ENCODE measurements around the gene CMKLR1.

The CMKLR1 gene

GRCh38 chr12:108270849-108271143, 68.3 kb downstream of the CMKLR1 start:
- Histone ChIP-seq H3K9me3 (ENCODE audit: control insufficient read depth, insufficient read depth, low read depth, low read length) (peaks cover 5% of the 10 kb centered on the region; the same call in 1 of the 2 replicates), H3K36me3 (ENCODE audit: control insufficient read depth, insufficient read depth, low read length) (no peaks in the 10 kb centered on the region), H3K4me1 (ENCODE audit: control insufficient read depth, insufficient read depth, low read length) (0 out of 2 replicates have a peak, but pooled peaks cover 4% of the 10 kb centered on the region), H3K4me3 (ENCODE audit: low read depth, low read length) (no peak overlapping the region), H3K27me3 (ENCODE audit: control insufficient read depth, insufficient read depth, low read length) (no peaks in the 10 kb centered on the region), H3K9ac (ENCODE audit: low read length) (no peak overlapping the region), H3K27ac (ENCODE audit: low read depth, low read length) (no peak overlapping the region)

GRCh38 chr12:108270035-108270848, 68.9 kb downstream of the CMKLR1 start:
- no peaks in the 10 kb centered on the region for H3K27me3 ChIP-seq (ENCODE audit: control insufficient read depth, insufficient read depth, low read length)
- no peak overlapping the region for H3K9ac ChIP-seq (ENCODE audit: low read length)
- H3K4me1 ChIP-seq (ENCODE audit: control insufficient read depth, insufficient read depth, low read length): 0 out of 2 replicates have a peak, but pooled peaks cover 4% of the 10 kb centered on the region
- H3K4me3 ChIP-seq (ENCODE audit: low read depth, low read length): no peak overlapping the region
- peaks cover 5% of the 10 kb centered on the region; the same call in 1 of the 2 replicates for H3K9me3 ChIP-seq (ENCODE audit: control insufficient read depth, insufficient read depth, low read depth, low read length)
- no peaks in the 10 kb centered on the region for H3K36me3 ChIP-seq (ENCODE audit: control insufficient read depth, insufficient read depth, low read length)
- no peak overlapping the region for H3K27ac ChIP-seq (ENCODE audit: low read depth, low read length)

GRCh38 chr12:108269224-108269623, 69.9 kb downstream of the CMKLR1 start:
- H3K36me3 ChIP-seq (ENCODE audit: control insufficient read depth, insufficient read depth, low read length): no peaks in the 10 kb centered on the region
- no peaks in the 10 kb centered on the region for H3K27me3 ChIP-seq (ENCODE audit: control insufficient read depth, insufficient read depth, low read length)
- no peak overlapping the region for H3K9ac ChIP-seq (ENCODE audit: low read length)
- H3K4me3 ChIP-seq (ENCODE audit: low read depth, low read length): no peak overlapping the region
- peaks cover 5% of the 10 kb centered on the region; the same call in 1 of the 2 replicates for H3K9me3 ChIP-seq (ENCODE audit: control insufficient read depth, insufficient read depth, low read depth, low read length)
- no peak overlapping the region for H3K27ac ChIP-seq (ENCODE audit: low read depth, low read length)
- 0 out of 2 replicates have a peak, but pooled peaks cover 4% of the 10 kb centered on the region for H3K4me1 ChIP-seq (ENCODE audit: control insufficient read depth, insufficient read depth, low read length)

- Histone ChIP-seq H3K9ac (ENCODE audit: low read length) (no peak overlapping the region), H3K36me3 (ENCODE audit: control insufficient read depth, insufficient read depth, low read length) (no peaks in the 10 kb centered on the region), H3K4me3 (ENCODE audit: low read depth, low read length) (no peak overlapping the region), H3K4me1 (ENCODE audit: control insufficient read depth, insufficient read depth, low read length) (0 out of 2 replicates have a peak, but pooled peaks cover 4% of the 10 kb centered on the region), H3K9me3 (ENCODE audit: control insufficient read depth, insufficient read depth, low read depth, low read length) (peaks cover 5% of the 10 kb centered on the region; the same call in 1 of the 2 replicates), H3K27me3 (ENCODE audit: control insufficient read depth, insufficient read depth, low read length) (no peaks in the 10 kb centered on the region), H3K27ac (ENCODE audit: low read depth, low read length) (no peak overlapping the region)
Measured at GRCh38 chr12:108268397-108268796, 70.7 kb downstream of the CMKLR1 start.

GRCh38 chr12:108267450-108267849, 71.7 kb downstream of the CMKLR1 start:
- H3K36me3 ChIP-seq (ENCODE audit: control insufficient read depth, insufficient read depth, low read length): no peaks in the 10 kb centered on the region
- no peaks in the 10 kb centered on the region for H3K27me3 ChIP-seq (ENCODE audit: control insufficient read depth, insufficient read depth, low read length)
- H3K9ac ChIP-seq (ENCODE audit: low read length): no peak overlapping the region
- no peak overlapping the region for H3K4me3 ChIP-seq (ENCODE audit: low read depth, low read length)
- H3K27ac ChIP-seq (ENCODE audit: low read depth, low read length): no peak overlapping the region
- peaks cover 5% of the 10 kb centered on the region; the same call in 1 of the 2 replicates for H3K9me3 ChIP-seq (ENCODE audit: control insufficient read depth, insufficient read depth, low read depth, low read length)
- H3K4me1 ChIP-seq (ENCODE audit: control insufficient read depth, insufficient read depth, low read length): 0 out of 2 replicates have a peak, but pooled peaks cover 4% of the 10 kb centered on the region

GRCh38 chr12:108266131-108266530, 73.0 kb downstream of the CMKLR1 start:
- no peak overlapping the region for H3K27ac ChIP-seq (ENCODE audit: low read depth, low read length)
- H3K27me3 ChIP-seq (ENCODE audit: control insufficient read depth, insufficient read depth, low read length): no peaks in the 10 kb centered on the region

GRCh38 chr12:108265505-108265904, 73.6 kb downstream of the CMKLR1 start:
- no peak overlapping the region for H3K4me3 ChIP-seq (ENCODE audit: low read depth, low read length)
- H3K9me3 ChIP-seq (ENCODE audit: control insufficient read depth, insufficient read depth, low read depth, low read length): peaks cover 20% of the 10 kb centered on the region
- H3K27ac ChIP-seq (ENCODE audit: low read depth, low read length): no peak overlapping the region
- no peaks in the 10 kb centered on the region for H3K36me3 ChIP-seq (ENCODE audit: control insufficient read depth, insufficient read depth, low read length)
- no peak overlapping the region for H3K9ac ChIP-seq (ENCODE audit: low read length)
- H3K4me1 ChIP-seq (ENCODE audit: control insufficient read depth, insufficient read depth, low read length): 0 out of 2 replicates have a peak, but pooled peaks cover 2% of the 10 kb centered on the region
- no peaks in the 10 kb centered on the region for H3K27me3 ChIP-seq (ENCODE audit: control insufficient read depth, insufficient read depth, low read length)

More at GRCh38 chr12:108266131-108266530, 73.0 kb downstream of the CMKLR1 start:
- H3K9me3 ChIP-seq (ENCODE audit: control insufficient read depth, insufficient read depth, low read depth, low read length): peaks cover 13% of the 10 kb centered on the region; the same call in 1 of the 2 replicates
- no peaks in the 10 kb centered on the region for H3K36me3 ChIP-seq (ENCODE audit: control insufficient read depth, insufficient read depth, low read length)
- H3K4me3 ChIP-seq (ENCODE audit: low read depth, low read length): no peak overlapping the region
- H3K9ac ChIP-seq (ENCODE audit: low read length): no peak overlapping the region
- 0 out of 2 replicates have a peak, but pooled peaks cover 4% of the 10 kb centered on the region for H3K4me1 ChIP-seq (ENCODE audit: control insufficient read depth, insufficient read depth, low read length)

- H3K9me3 ChIP-seq (ENCODE audit: control insufficient read depth, insufficient read depth, low read depth, low read length): peaks cover 29% of the 10 kb centered on the region
- no peaks in the 10 kb centered on the region for H3K4me1 ChIP-seq (ENCODE audit: control insufficient read depth, insufficient read depth, low read length)
- H3K36me3 ChIP-seq (ENCODE audit: control insufficient read depth, insufficient read depth, low read length): no peaks in the 10 kb centered on the region
- no peak overlapping the region for H3K27ac ChIP-seq (ENCODE audit: low read depth, low read length)
- H3K9ac ChIP-seq (ENCODE audit: low read length): no peak overlapping the region
- H3K4me3 ChIP-seq (ENCODE audit: low read depth, low read length): no peak overlapping the region
- H3K27me3 ChIP-seq (ENCODE audit: control insufficient read depth, insufficient read depth, low read length): no peaks in the 10 kb centered on the region
Measured at GRCh38 chr12:108260969-108261368, 78.1 kb downstream of the CMKLR1 start.

GRCh38 chr12:108260039-108260438, 79.1 kb downstream of the CMKLR1 start:
- Histone ChIP-seq H3K27ac (ENCODE audit: low read depth, low read length) (no peak overlapping the region), H3K4me1 (ENCODE audit: control insufficient read depth, insufficient read depth, low read length) (no peaks in the 10 kb centered on the region), H3K36me3 (ENCODE audit: control insufficient read depth, insufficient read depth, low read length) (no peaks in the 10 kb centered on the region), H3K4me3 (ENCODE audit: low read depth, low read length) (no peak overlapping the region), H3K27me3 (ENCODE audit: control insufficient read depth, insufficient read depth, low read length) (no peaks in the 10 kb centered on the region), H3K9ac (ENCODE audit: low read length) (no peak overlapping the region), H3K9me3 (ENCODE audit: control insufficient read depth, insufficient read depth, low read depth, low read length) (peaks cover 29% of the 10 kb centered on the region)

- H3K27me3 ChIP-seq (ENCODE audit: control insufficient read depth, insufficient read depth, low read length): no peaks in the 10 kb centered on the region
- H3K9ac ChIP-seq (ENCODE audit: low read length): no peak overlapping the region
- peaks cover 29% of the 10 kb centered on the region for H3K9me3 ChIP-seq (ENCODE audit: control insufficient read depth, insufficient read depth, low read depth, low read length)
- H3K4me1 ChIP-seq (ENCODE audit: control insufficient read depth, insufficient read depth, low read length): peaks cover 8% of the 10 kb centered on the region; the same call in 1 of the 2 replicates
- H3K27ac ChIP-seq (ENCODE audit: low read depth, low read length): no peak overlapping the region
- no peak overlapping the region for H3K4me3 ChIP-seq (ENCODE audit: low read depth, low read length)
- no peaks in the 10 kb centered on the region for H3K36me3 ChIP-seq (ENCODE audit: control insufficient read depth, insufficient read depth, low read length)
Measured at GRCh38 chr12:108257610-108258106, 81.5 kb downstream of the CMKLR1 start.

- peaks cover 28% of the 10 kb centered on the region for H3K9me3 ChIP-seq (ENCODE audit: control insufficient read depth, insufficient read depth, low read depth, low read length)
- H3K9ac ChIP-seq (ENCODE audit: low read length): no peak overlapping the region
- H3K4me1 ChIP-seq (ENCODE audit: control insufficient read depth, insufficient read depth, low read length): peaks cover 8% of the 10 kb centered on the region; the same call in 1 of the 2 replicates
- H3K27me3 ChIP-seq (ENCODE audit: control insufficient read depth, insufficient read depth, low read length): no peaks in the 10 kb centered on the region
- no peaks in the 10 kb centered on the region for H3K36me3 ChIP-seq (ENCODE audit: control insufficient read depth, insufficient read depth, low read length)
- no peak overlapping the region for H3K4me3 ChIP-seq (ENCODE audit: low read depth, low read length)
- H3K27ac ChIP-seq (ENCODE audit: low read depth, low read length): no peak overlapping the region
Measured at GRCh38 chr12:108257004-108257403, 82.1 kb downstream of the CMKLR1 start.

Data from HUES6 (cell line).